AG08395 (cell line): Measurements from ENCODE around the gene CIDEA.

Experiments
- DNase-seq: peaks from one replicate; pipeline ENCODE4 v3.0.0; 2012; ENCODE audit warnings: mixed read lengths, low spot score

CIDEA gene

DNA sequence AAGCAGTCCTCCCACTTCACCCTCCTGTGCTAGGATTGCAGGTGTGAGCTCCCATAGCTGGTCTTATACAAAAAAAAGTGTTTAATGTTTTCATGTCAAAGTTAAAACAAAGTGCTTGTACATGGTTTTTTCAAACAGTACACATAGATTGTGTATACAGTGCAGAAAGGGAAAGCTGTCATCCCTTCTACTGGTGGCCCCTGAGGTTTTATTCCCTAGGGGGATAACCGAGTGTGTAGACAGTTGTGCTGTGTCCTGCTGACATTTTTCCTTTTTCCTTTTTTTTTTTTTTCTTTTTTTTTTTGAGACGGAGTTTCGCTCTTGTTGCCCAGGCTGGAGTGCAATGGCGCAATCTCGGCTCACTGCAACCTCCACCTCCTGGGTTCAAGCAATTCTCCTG lies 64.7 kb downstream of the CIDEA start:
- DNase-seq: no peak

DNA sequence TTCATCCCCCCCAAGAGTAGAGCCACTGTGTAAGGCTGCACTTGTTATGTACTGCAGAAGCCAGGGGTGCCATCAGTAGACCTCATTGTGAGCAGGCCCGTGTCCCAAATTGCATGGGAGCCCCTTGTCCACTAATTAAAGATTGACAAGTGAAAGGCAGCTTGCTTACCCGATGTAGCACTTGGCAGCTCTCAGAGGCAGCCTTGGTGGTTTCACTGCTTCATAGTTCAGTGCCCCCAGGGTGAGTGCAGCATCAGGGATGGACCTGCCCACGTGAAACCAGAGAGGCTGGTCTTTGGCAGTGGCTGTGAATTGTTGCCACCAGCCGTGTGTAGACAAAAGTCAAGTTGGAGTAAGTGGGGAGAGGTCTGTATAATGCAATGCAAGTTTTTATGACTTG lies 67.2 kb downstream of the CIDEA start:
- DNase-seq: no peak

DNA sequence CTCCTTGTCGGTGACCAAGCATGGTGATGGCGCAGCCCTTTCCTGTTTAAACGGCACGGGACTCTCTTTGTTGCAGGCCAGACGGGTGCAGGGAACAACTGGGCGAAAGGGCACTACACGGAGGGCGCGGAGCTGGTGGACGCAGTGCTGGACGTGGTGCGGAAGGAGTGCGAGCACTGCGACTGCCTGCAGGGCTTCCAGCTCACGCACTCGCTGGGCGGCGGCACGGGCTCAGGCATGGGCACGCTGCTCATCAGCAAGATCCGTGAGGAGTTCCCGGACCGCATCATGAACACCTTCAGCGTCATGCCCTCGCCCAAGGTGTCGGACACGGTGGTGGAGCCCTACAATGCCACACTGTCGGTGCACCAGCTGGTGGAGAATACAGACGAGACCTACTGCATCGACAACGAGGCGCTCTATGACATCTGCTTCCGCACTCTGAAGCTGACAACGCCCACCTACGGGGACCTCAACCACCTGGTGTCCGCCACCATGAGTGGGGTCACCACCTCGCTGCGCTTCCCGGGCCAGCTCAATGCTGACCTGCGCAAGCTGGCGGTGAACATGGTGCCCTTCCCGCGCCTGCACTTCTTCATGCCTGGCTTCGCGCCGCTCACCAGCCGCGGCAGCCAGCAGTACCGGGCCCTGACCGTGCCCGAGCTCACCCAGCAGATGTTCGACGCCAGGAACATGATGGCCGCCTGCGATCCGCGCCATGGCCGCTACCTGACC lies 71.0 kb downstream of the CIDEA start:
- DNase-seq: no peak

DNA sequence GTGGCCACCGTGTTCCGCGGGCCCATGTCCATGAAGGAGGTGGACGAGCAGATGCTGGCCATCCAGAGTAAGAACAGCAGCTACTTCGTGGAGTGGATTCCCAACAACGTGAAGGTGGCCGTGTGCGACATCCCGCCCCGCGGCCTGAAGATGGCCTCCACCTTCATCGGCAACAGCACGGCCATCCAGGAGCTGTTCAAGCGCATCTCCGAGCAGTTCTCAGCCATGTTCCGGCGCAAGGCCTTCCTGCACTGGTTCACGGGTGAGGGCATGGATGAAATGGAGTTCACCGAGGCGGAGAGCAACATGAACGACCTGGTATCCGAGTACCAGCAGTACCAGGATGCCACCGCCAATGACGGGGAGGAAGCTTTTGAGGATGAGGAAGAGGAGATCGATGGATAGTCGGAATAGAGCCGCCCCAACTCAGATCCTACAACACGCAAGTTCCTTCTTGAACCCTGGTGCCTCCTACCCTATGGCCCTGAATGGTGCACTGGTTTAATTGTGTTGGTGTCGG lies 71.6 kb downstream of the CIDEA start:
- DNase-seq: no peak

DNA sequence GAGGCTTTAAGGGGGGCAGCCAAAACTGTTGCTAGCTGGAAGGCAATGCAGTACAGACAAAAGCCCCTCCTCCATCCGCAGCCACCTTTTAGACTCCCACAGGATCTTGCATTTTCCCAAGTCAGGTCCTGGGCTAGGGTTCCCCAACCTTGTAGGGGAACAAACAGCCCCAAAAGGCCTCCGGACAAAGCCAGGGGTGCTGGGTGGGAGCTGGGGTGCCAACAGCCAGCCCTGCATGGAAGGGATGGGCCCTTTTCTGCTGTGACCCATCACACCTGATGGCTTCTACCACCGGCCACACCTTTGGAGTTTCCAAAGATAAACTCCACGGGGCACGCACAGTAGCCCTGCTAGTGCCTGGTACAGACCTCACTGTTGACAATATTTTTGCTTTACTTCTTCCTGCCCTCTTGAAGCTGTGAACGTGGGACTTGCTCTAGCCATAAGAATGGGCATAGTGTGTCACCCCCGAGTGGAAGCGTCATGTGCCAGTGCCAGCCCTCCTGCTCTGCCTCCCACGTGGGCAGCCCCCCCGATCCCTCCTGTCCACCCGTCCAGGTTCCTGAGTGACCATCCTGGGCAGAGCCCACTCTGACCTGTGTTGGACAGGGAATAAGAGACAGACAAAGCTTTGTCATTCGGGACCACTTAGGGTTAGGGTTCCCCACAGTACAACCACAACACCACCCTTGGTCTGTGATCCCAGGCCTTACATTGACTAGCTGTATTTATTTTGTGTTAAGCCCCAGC lies 72.7 kb downstream of the CIDEA start:
- no peak for DNase-seq
